GM12875 (cell line): ENCODE data around the gene HIPK2.

Experiments used
- H3K4me3 ChIP-seq: one replicate; pipeline ENCODE4 v1.5.1; 2011; ENCODE audit warnings: low read depth, low read length, control low read depth
- CTCF ChIP-seq: IDR thresholded peaks from 2 replicates; pipeline ENCODE4 v1.5.1; 2011; ENCODE audit warnings: low read depth, mild to moderate bottlenecking, control low read depth, inconsistent platforms, low read length, moderate library complexity, borderline replicate concordance; ENCODE audit not compliant: insufficient read depth

HIPK2 gene

GRCh38 chr7:139583826-139584553 is 193.8 kb downstream of the HIPK2 start:
- TF ChIP-seq CTCF: no peak
- H3K4me3 ChIP-seq: no peak overlapping the region

GRCh38 chr7:139582671-139583155 is 195.1 kb downstream of the HIPK2 start:
- H3K4me3 ChIP-seq: no peak overlapping the region
- TF ChIP-seq CTCF: no peak

GRCh38 chr7:139582130-139582650 is 195.6 kb downstream of the HIPK2 start:
- H3K4me3 ChIP-seq: no peak overlapping the region
- TF ChIP-seq CTCF: no peak

- no peak overlapping the region for H3K4me3 ChIP-seq
- TF ChIP-seq CTCF: no peak
Measured at GRCh38 chr7:139580435-139580834, 197.4 kb downstream of the HIPK2 start.

GRCh38 chr7:139576179-139576973 is 201.4 kb downstream of the HIPK2 start:
- no peak for TF ChIP-seq CTCF
- H3K4me3 ChIP-seq: no peak overlapping the region

- no peak for TF ChIP-seq CTCF
- no peak overlapping the region for H3K4me3 ChIP-seq
Measured at GRCh38 chr7:139575338-139575680, 202.5 kb downstream of the HIPK2 start.
